Measurements from ENCODE around the gene ODF2L.
"Not testable (repeated sequence)": the region's sequence is repeated elsewhere in the genome, so short reads cannot be mapped to it uniquely, and the experiment has no call there.

The ODF2L gene

DNA sequence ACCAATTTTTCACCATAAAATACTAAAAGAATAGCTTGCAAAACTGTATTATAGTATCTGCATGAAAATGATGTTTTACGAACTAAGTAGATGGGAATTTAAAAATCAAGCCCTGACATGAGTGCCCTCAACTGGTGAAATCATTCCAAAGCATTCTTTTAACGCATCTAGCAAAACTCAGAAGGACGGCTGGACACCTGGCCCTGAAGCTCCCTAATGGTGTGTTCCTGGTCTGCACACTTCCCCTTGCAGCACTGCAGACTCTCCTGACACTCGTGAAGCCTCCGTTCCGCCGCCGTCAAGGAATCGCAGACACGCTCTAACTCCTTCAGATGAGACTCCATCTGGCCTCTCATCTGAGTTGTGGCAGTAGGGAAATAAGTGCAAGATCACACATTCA, 39.9 kb downstream of the ODF2L start:
- peaks cover 4% of the 10 kb centered on the region for H3K4me1 ChIP-seq (ENCODE audit: control insufficient read depth, insufficient read depth, low read length, unreplicated experiment)
- no peak overlapping the region for H3K27ac ChIP-seq (ENCODE audit: low read depth, low read length)
- no peak overlapping the region for H3K4me3 ChIP-seq (ENCODE audit: low read depth, low read length)
- H3K27me3 ChIP-seq (ENCODE audit: insufficient read depth, low read length): no peaks in the 10 kb centered on the region
- peaks cover 31% of the 10 kb centered on the region for H3K36me3 ChIP-seq (ENCODE audit: insufficient read depth, low read length)
- H2AFZ ChIP-seq (ENCODE audit: low read length, unreplicated experiment): no peak overlapping the region
- no peaks in the 10 kb centered on the region for H3K79me2 ChIP-seq (ENCODE audit: control insufficient read depth, insufficient read depth, low read length, unreplicated experiment)

- Histone ChIP-seq H3K27ac (ENCODE audit: low read depth, low read length) (no peak overlapping the region), H3K27me3 (ENCODE audit: insufficient read depth, low read length) (no peaks in the 10 kb centered on the region), H3K4me3 (ENCODE audit: low read depth, low read length) (no peak overlapping the region), H3K36me3 (ENCODE audit: insufficient read depth, low read length) (peaks cover 28% of the 10 kb centered on the region), H3K79me2 (ENCODE audit: control insufficient read depth, insufficient read depth, low read length, unreplicated experiment) (no peaks in the 10 kb centered on the region), H3K4me1 (ENCODE audit: control insufficient read depth, insufficient read depth, low read length, unreplicated experiment) (peaks cover 4% of the 10 kb centered on the region), H2AFZ (ENCODE audit: low read length, unreplicated experiment) (no peak overlapping the region)
Measured at GRCh38 chr1:86352086-86352485, 44.0 kb downstream of the ODF2L start.

GRCh38 chr1:86350230-86350629, 45.9 kb downstream of the ODF2L start:
- H3K27me3 ChIP-seq (ENCODE audit: insufficient read depth, low read length); H3K4me3 ChIP-seq (ENCODE audit: low read depth, low read length); H3K27ac ChIP-seq (ENCODE audit: low read depth, low read length); H2AFZ ChIP-seq (ENCODE audit: low read length, unreplicated experiment); H3K4me1 ChIP-seq (ENCODE audit: control insufficient read depth, insufficient read depth, low read length, unreplicated experiment); H3K79me2 ChIP-seq (ENCODE audit: control insufficient read depth, insufficient read depth, low read length, unreplicated experiment): not testable (repeated sequence)
- H3K36me3 ChIP-seq (ENCODE audit: insufficient read depth, low read length): peaks cover 28% of the 10 kb centered on the region

GRCh38 chr1:86346388-86346787, 49.7 kb downstream of the ODF2L start:
- Histone ChIP-seq H2AFZ (ENCODE audit: low read length, unreplicated experiment) (no peak overlapping the region), H3K27ac (ENCODE audit: low read depth, low read length) (no peak overlapping the region), H3K4me1 (ENCODE audit: control insufficient read depth, insufficient read depth, low read length, unreplicated experiment) (no peaks in the 10 kb centered on the region), H3K27me3 (ENCODE audit: insufficient read depth, low read length) (no peaks in the 10 kb centered on the region), H3K79me2 (ENCODE audit: control insufficient read depth, insufficient read depth, low read length, unreplicated experiment) (no peaks in the 10 kb centered on the region), H3K4me3 (ENCODE audit: low read depth, low read length) (no peak overlapping the region), H3K36me3 (ENCODE audit: insufficient read depth, low read length) (no peaks in the 10 kb centered on the region)

DNA sequence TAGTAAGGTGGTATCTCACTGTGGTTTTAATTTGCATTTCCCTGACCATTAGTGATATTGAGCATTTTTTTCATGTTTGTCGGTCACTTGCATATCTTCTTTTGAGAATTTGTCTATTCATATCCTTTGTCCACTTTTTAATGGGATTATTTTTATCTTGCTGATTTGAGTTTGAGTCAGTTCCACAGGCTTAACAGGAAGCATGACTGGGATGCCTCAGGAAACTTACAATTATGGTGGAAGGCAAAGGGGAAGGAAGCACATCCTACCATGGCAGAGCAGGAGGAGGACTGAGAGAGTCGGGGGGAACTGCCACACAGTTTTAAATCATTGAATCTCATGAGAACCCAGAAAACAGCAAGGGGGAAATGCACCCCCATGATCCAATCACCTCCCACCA, 51.1 kb downstream of the ODF2L start:
- H3K4me1 ChIP-seq (ENCODE audit: control insufficient read depth, insufficient read depth, low read length, unreplicated experiment): no peaks in the 10 kb centered on the region
- H3K36me3 ChIP-seq (ENCODE audit: insufficient read depth, low read length): no peaks in the 10 kb centered on the region
- H3K27ac ChIP-seq (ENCODE audit: low read depth, low read length): no peak overlapping the region
- H3K4me3 ChIP-seq (ENCODE audit: low read depth, low read length): no peak overlapping the region
- no peaks in the 10 kb centered on the region for H3K27me3 ChIP-seq (ENCODE audit: insufficient read depth, low read length)
- no peaks in the 10 kb centered on the region for H3K79me2 ChIP-seq (ENCODE audit: control insufficient read depth, insufficient read depth, low read length, unreplicated experiment)
- no peak overlapping the region for H2AFZ ChIP-seq (ENCODE audit: low read length, unreplicated experiment)

DNA sequence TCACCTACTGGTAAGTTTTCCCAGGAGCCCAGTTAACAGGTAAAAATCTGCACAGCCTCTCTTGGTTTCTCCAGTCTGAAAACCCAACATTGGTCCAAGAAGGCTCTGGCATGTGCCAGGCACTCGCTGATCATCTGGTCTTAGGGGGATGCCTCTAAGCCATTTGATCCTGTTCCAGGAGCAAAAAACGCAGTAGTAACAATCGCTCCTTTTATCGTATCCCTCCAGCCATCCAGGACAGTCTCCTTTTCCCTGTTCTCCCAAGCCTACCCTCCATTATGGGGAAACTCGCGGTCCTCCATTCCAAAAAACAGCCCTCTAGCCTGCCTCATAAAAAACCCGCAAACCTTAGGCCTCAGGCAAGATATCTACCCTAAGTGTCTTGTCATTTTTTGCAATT, 56.2 kb downstream of the ODF2L start:
- no peaks in the 10 kb centered on the region for H3K79me2 ChIP-seq (ENCODE audit: control insufficient read depth, insufficient read depth, low read length, unreplicated experiment)
- H2AFZ ChIP-seq (ENCODE audit: low read length, unreplicated experiment): no peak overlapping the region
- H3K4me3 ChIP-seq (ENCODE audit: low read depth, low read length): no peak overlapping the region
- no peaks in the 10 kb centered on the region for H3K27me3 ChIP-seq (ENCODE audit: insufficient read depth, low read length)
- H3K27ac ChIP-seq (ENCODE audit: low read depth, low read length): no peak overlapping the region
- no peaks in the 10 kb centered on the region for H3K36me3 ChIP-seq (ENCODE audit: insufficient read depth, low read length)
- no peaks in the 10 kb centered on the region for H3K4me1 ChIP-seq (ENCODE audit: control insufficient read depth, insufficient read depth, low read length, unreplicated experiment)

DNA sequence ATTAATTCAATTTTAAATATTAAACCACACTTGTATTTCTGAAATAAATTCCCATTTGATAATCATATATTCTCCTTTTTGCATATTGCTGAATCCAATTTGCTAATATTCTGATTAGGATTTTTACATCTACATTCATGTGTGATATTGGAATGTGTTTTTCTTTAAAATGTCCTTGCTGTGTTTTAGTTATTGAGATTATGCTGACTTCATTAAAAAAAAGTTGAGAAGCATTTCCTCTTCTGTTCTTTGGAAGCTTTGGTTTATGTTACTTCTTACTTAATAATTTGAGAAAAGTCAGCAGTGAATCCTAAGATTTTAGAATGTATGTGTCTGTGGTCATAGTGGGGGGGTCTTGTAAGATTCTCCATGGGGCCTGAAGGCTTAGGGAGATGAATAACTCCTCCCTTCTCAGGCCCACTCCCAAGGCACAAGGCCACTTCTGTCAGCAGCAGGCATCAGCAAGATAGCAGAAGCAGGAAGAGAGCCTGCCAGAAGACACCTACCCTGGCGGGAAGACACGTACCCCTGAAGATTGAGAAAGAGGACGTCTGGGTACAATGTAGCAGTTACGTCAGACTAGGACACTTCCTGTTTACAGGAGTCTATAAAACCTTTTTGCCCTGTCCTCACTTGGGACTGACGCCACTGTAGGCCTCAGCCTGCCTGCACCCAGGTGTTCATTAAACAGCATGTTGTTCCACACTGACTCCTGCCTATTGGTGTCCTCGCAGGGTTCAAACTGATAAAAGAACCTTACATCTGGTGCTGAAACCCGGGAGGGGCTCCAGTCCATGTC, 56.9 kb downstream of the ODF2L start:
- Histone ChIP-seq H3K27ac (ENCODE audit: low read depth, low read length) (no peak overlapping the region), H3K4me3 (ENCODE audit: low read depth, low read length) (no peak overlapping the region), H3K4me1 (ENCODE audit: control insufficient read depth, insufficient read depth, low read length, unreplicated experiment) (no peaks in the 10 kb centered on the region), H3K36me3 (ENCODE audit: insufficient read depth, low read length) (no peaks in the 10 kb centered on the region), H3K79me2 (ENCODE audit: control insufficient read depth, insufficient read depth, low read length, unreplicated experiment) (no peaks in the 10 kb centered on the region), H2AFZ (ENCODE audit: low read length, unreplicated experiment) (no peak overlapping the region), H3K27me3 (ENCODE audit: insufficient read depth, low read length) (no peaks in the 10 kb centered on the region)

DNA sequence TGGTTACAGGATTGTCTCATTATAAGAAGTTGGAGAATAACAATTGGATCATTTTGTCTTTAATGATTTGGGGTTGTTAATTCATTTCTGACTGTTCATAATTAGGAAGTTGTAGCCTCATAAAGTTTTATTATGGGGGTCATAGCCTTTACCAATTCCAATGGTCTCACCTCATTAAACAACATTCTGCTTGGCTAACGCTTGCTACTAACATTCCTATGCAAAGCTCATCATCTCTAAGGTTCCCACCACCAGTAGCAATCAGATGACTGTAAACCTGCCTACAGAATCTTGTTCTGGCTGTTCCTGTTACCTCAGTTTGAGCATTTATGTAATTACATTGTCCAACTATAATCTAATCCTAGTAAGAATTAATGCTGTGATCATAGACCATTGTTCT, 60.2 kb downstream of the ODF2L start:
- Histone ChIP-seq H3K27ac (ENCODE audit: low read depth, low read length) (no peak overlapping the region), H3K27me3 (ENCODE audit: insufficient read depth, low read length) (no peaks in the 10 kb centered on the region), H2AFZ (ENCODE audit: low read length, unreplicated experiment) (no peak overlapping the region), H3K79me2 (ENCODE audit: control insufficient read depth, insufficient read depth, low read length, unreplicated experiment) (no peaks in the 10 kb centered on the region), H3K4me1 (ENCODE audit: control insufficient read depth, insufficient read depth, low read length, unreplicated experiment) (no peaks in the 10 kb centered on the region), H3K36me3 (ENCODE audit: insufficient read depth, low read length) (no peaks in the 10 kb centered on the region), H3K4me3 (ENCODE audit: low read depth, low read length) (no peak overlapping the region)

DNA sequence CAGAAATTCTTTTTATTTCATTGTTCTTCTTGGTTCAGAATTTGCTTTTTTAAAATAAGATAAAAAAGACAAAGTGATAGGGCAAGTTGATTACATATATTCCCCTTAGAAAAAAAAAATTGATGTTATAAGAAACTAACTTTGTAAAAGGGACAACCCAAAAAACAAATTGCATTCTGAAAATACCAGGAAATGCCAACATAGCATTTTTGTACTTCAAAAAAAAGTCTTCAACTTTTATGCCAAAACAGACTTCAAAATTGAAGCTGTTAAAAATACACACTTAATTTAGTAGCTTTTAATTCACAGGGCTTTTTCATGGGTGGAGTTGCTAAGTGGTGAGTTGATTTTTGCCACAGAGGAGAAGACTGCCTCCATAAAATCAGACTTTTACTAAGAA, 70.9 kb downstream of the ODF2L start:
- H3K36me3 ChIP-seq (ENCODE audit: insufficient read depth, low read length): no peaks in the 10 kb centered on the region
- no peaks in the 10 kb centered on the region for H3K4me1 ChIP-seq (ENCODE audit: control insufficient read depth, insufficient read depth, low read length, unreplicated experiment)
- no peaks in the 10 kb centered on the region for H3K79me2 ChIP-seq (ENCODE audit: control insufficient read depth, insufficient read depth, low read length, unreplicated experiment)
- no peak overlapping the region for H2AFZ ChIP-seq (ENCODE audit: low read length, unreplicated experiment)
- no peak overlapping the region for H3K4me3 ChIP-seq (ENCODE audit: low read depth, low read length)
- H3K27me3 ChIP-seq (ENCODE audit: insufficient read depth, low read length): no peaks in the 10 kb centered on the region
- no peak overlapping the region for H3K27ac ChIP-seq (ENCODE audit: low read depth, low read length)

DNA sequence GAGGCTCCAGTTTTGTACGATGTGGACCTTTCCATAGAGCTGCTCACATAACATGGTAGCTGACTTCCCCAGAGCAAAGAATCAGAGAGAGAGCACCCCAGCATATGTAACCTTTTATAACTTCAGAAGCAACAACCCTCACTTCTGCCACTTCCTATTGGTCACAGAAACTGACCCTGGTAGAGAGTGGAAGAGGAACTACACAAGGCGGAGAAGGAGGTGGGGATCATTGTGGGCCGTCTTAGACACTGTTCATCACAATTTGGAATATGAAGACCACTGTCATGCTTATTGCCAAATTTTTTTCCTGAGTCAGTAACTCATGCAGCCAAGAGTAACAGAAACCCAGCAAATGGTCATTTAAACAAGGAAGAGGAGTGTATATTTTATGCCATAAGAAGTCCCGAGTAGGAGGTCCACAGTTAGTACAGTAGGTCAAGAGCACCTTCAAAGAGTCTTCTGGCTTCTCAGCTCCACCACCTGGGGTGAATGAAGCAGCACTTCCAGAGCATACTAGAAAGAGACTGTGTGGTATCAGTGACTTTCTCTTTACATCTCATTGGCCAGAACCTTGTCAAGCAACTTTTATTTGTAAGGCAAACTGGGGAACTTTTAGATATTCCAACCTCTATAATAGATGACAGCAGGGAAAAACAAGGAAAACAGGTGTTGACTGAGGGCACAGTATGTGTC, 71.8 kb downstream of the ODF2L start:
- H3K4me3 ChIP-seq (ENCODE audit: low read depth, low read length): no peak overlapping the region
- H2AFZ ChIP-seq (ENCODE audit: low read length, unreplicated experiment): no peak overlapping the region
- H3K27me3 ChIP-seq (ENCODE audit: insufficient read depth, low read length): no peaks in the 10 kb centered on the region
- no peaks in the 10 kb centered on the region for H3K4me1 ChIP-seq (ENCODE audit: control insufficient read depth, insufficient read depth, low read length, unreplicated experiment)
- no peaks in the 10 kb centered on the region for H3K36me3 ChIP-seq (ENCODE audit: insufficient read depth, low read length)
- H3K79me2 ChIP-seq (ENCODE audit: control insufficient read depth, insufficient read depth, low read length, unreplicated experiment): no peaks in the 10 kb centered on the region
- H3K27ac ChIP-seq (ENCODE audit: low read depth, low read length): no peak overlapping the region

GRCh38 chr1:86322241-86322640, 73.9 kb downstream of the ODF2L start:
- no peak overlapping the region for H3K27ac ChIP-seq (ENCODE audit: low read depth, low read length)
- H3K27me3 ChIP-seq (ENCODE audit: insufficient read depth, low read length): no peaks in the 10 kb centered on the region; the same call in 1 of the 2 replicates
- no peak overlapping the region for H2AFZ ChIP-seq (ENCODE audit: low read length, unreplicated experiment)
- no peaks in the 10 kb centered on the region for H3K4me1 ChIP-seq (ENCODE audit: control insufficient read depth, insufficient read depth, low read length, unreplicated experiment)
- H3K79me2 ChIP-seq (ENCODE audit: control insufficient read depth, insufficient read depth, low read length, unreplicated experiment): no peaks in the 10 kb centered on the region
- H3K4me3 ChIP-seq (ENCODE audit: low read depth, low read length): no peak overlapping the region
- no peaks in the 10 kb centered on the region for H3K36me3 ChIP-seq (ENCODE audit: insufficient read depth, low read length)
